Right lobe of liver (tissue), 6 donors: ENCODE measurements around the gene LRP3. TPM values are rescaled to one million over a fixed set of nuclear protein-coding genes. Genes with fewer than 3 reads are reported as not detected.
A peak's percentile ranks its signal among the peaks of the same experiment; 100 is the strongest.

Experiments
- ATAC-seq, 4 donors: fragments of 200-7000 bp; cut with Tn5 transposase; one replicate each; pipeline ENCODE4 v1.9.1; 2020; ENCODE audit warnings: mild to moderate bottlenecking in 4 of 4, moderate library complexity in 4 of 4
- DNase-seq, 3 donors: peaks; one replicate each; pipeline ENCODE4 v3.0.0-alpha.2; 2020
- H3K27ac ChIP-seq, 3 donors: fragments of 200-600 bp; one replicate each; pipeline ENCODE4 v1.8.0; 2022
- H3K27me3 ChIP-seq, 2 donors: fragments of 200-600 bp; one replicate each; pipeline ENCODE4 v1.8.0; 2022
- H3K36me3 ChIP-seq, 4 donors: fragments of 200-600 bp; sonication (generic) in 1 of 4; one replicate each; pipeline versions ENCODE4 v1.5.1 to v1.8.0; 2017 to 2022; ENCODE audit warnings: control low read depth in 1 of 4
- H3K4me1 ChIP-seq, 4 donors: fragments of 200-600 bp; sonication (generic) in 1 of 4; one replicate each; pipeline versions ENCODE4 v1.5.1 to v1.8.0; 2017 to 2022; ENCODE audit warnings: control low read depth in 1 of 4
- H3K4me3 ChIP-seq, 3 donors: fragments of 200-600 bp; one replicate each; pipeline ENCODE4 v1.8.0; 2022
- H3K9me3 ChIP-seq, 4 donors: fragments of 200-600 bp; sonication (generic) in 1 of 4; one replicate each; pipeline versions ENCODE4 v1.5.1 to v1.8.0; 2017 to 2022; ENCODE audit warnings: control low read depth in 1 of 4
- POLR2A ChIP-seq: fragments of 450-650 bp; IDR thresholded peaks from one replicate; pipeline ENCODE4 v1.6.1; 2017; ENCODE audit warnings: antibody characterized with exemption, mild to moderate bottlenecking
- WGBS: methylation state at CpG from one replicate; pipeline ENCODE4 v1.1.6; 2018; ENCODE audit warnings: low coverage, low lambda C conversion rate; ENCODE audit not compliant: insufficient coverage; ENCODE audit errors: missing lambda C conversion rate; 5-methylcytosine and 5-hydroxymethylcytosine counted together
- intact Hi-C, 2 donors: fragments of 100-400 bp; cut with DNase I; formaldehyde crosslinking; loops; one replicate each; pipeline versions ENCODE4 v1.11.2 to v1.14.1; 2022
- total RNA-seq, 6 experiments: library from RNA; depleted of rRNA in 2 of 6; stranded (reverse); fragments of >200 nt in 2 of 6; fragmentation: NEBNext Ultra II Directional in 3 of 6; extraction: Animal tissue kit (Norgen Biotek cat#: 25700) in 3 of 6; gene quantifications; one replicate each; pipeline versions ENCODE4 v1.1.0 to v1.2.4, GENCODE V29; 2016 to 2023
- TF ChIP-seq, protein P1 (sequence below), 4 donors: fragments of 200-600 bp in 3 of 4; fragments of 450-650 bp in 1 of 4; IDR thresholded peaks; one replicate each; pipeline versions ENCODE4 v1.5.1 to v1.8.0; 2016 to 2022; ENCODE audit warnings: antibody characterized with exemption in 4 of 4, mild to moderate bottlenecking in 2 of 4
- donor health status: DM: no; HTN: yes; CAD: no.
- donor health status: DM: no; HTN: no; CAD: no.
- donor health status: DM: no; HTN: no; CAD: no.
- donor health status: DM: no; HTN: yes; CAD: no.
- donor health status: DM: no; HTN: yes; CAD: no.

LRP3 gene
- total RNA-seq, 6 experiments from 2014 or later = 25.2 to 40.7 (median 33.7) TPM

DNA sequence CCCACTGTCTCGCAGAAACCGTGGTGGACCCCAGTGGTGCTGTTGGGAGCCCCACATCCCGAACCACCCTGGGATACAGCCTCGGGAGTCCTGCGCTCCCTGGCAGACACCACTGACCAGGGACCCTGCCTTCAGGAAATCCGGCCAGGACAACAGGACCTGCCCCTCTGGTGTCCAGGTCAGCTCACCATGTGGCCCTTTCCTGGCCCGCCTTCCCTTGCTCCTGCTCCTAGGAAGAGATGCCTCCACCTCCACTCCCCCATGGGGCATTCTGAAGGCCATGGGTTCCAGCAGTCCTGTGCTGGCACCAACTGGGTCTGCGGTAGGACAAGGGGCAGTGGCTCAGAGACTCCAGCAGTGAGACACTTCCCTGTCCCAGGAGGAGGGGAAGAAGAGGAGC, 54.0 kb downstream of the LRP3 start:
- peak; percentile 32 to 55 (median 51) for ATAC-seq
- no peaks in the 10 kb centered on the region for H3K27me3 ChIP-seq
- intact Hi-C loops = loop anchor here in 1 of 2 donors (10.0 kb wide), 1 partner anchor 57 kb away; the partner anchor contains the start of gene CEBPA
- no peaks in the 10 kb centered on the region for H3K36me3 ChIP-seq
- peak in 2 of 3 donors; percentile 87 to 90 for DNase-seq
- H3K27ac ChIP-seq = peak overlapping the region; percentile 7 to 95 (median 70)
- H3K4me1 ChIP-seq = peaks cover 0 to 44% (median 21%) of the 10 kb centered on the region in 4 donors
- TF ChIP-seq POLR2A = no peak
- TF ChIP-seq, protein P1, sequence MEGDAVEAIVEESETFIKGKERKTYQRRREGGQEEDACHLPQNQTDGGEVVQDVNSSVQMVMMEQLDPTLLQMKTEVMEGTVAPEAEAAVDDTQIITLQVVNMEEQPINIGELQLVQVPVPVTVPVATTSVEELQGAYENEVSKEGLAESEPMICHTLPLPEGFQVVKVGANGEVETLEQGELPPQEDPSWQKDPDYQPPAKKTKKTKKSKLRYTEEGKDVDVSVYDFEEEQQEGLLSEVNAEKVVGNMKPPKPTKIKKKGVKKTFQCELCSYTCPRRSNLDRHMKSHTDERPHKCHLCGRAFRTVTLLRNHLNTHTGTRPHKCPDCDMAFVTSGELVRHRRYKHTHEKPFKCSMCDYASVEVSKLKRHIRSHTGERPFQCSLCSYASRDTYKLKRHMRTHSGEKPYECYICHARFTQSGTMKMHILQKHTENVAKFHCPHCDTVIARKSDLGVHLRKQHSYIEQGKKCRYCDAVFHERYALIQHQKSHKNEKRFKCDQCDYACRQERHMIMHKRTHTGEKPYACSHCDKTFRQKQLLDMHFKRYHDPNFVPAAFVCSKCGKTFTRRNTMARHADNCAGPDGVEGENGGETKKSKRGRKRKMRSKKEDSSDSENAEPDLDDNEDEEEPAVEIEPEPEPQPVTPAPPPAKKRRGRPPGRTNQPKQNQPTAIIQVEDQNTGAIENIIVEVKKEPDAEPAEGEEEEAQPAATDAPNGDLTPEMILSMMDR (IDR thresholded peaks at IDR 0.05) = no peak
- peaks cover 0 to 5% (median 2%) of the 10 kb centered on the region in 4 donors for H3K9me3 ChIP-seq
- peak overlapping the region in 1 of 3 donors; percentile 1 for H3K4me3 ChIP-seq
- 48% methylated on average over 2 of the region's 8 CpGs for WGBS

DNA sequence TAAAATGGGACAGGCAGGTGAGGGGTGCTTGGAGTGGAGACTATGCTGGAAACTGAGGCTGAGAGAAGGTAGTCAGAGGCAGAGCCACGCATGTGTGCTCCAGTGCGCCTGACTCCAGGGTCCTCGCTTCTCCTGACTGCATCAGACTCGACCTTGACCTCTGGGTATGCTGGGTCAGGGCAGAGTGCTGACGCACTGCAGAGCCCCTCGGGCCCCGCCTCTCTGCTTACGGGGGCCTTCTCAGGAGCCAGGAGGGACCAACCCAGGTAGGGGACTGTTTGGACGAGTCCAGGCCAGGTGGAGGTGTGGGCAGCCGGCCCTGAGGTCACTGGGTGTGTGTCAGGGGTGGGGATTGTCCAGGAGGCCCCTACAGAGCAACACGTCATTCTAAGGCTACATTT, 54.4 kb downstream of the LRP3 start:
- no peak for TF ChIP-seq POLR2A
- TF ChIP-seq, protein P1 (IDR thresholded peaks at IDR 0.05) = no peak
- H3K27me3 ChIP-seq = no peaks in the 10 kb centered on the region
- WGBS = 4% methylated on average over 10 of the region's 11 CpGs
- ATAC-seq (peak; percentile 50 to 61 (median 58)), DNase-seq (peak; percentile 65 to 94 (median 92))
- peaks cover 0 to 5% (median 2%) of the 10 kb centered on the region in 4 donors for H3K9me3 ChIP-seq
- no peaks in the 10 kb centered on the region for H3K36me3 ChIP-seq
- intact Hi-C loops = loop anchor here in 1 of 2 donors (10.0 kb wide), 1 partner anchor 56 kb away; the partner anchor contains the start of gene CEBPA
- peaks cover 0 to 44% (median 21%) of the 10 kb centered on the region in 4 donors for H3K4me1 ChIP-seq
- H3K4me3 ChIP-seq = peak overlapping the region in 1 of 3 donors; percentile 1
- H3K27ac ChIP-seq = peak overlapping the region; percentile 51 to 95 (median 70)

DNA sequence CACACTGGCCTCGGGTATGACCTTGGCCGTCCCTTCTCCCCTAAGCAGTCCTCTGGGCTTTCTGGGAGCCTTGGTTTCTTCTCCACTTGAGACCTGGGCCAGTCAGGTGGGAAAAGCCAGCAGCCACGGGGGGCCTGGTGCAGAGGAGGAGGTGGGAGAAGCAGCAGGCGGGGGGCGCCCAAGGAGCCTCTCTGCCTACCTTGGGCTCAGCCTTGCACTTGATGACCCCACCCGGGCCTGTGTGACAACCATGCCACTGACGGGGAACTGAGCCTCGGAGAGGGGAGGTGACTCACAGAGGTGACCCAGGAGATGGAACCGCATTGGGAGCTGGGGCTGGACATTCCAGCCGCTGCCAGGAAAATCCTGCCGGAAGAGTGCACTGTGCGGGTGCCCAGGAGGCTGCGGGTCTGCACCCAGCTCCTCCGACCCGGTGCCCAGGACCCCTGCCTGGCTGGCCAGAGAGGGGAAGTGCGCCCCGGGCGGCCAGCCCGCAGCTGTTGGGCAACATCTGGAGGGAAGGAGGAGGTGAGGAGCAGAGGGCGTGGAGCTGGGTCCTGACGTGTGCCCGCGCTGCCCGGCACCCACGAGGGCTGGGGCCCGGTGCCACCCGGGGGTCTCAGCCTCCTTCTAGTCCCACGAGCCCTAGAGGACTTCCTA, 55.0 kb downstream of the LRP3 start:
- ATAC-seq = peak; percentile 17 to 67 (median 36)
- peak; percentile 71 to 83 (median 80) for DNase-seq
- peaks cover 0 to 44% (median 21%) of the 10 kb centered on the region in 4 donors for H3K4me1 ChIP-seq
- intact Hi-C loops = loop anchor here in 1 of 2 donors (10.0 kb wide), 1 partner anchor 56 kb away; the partner anchor contains the start of gene CEBPA
- peak overlapping the region; percentile 51 to 95 (median 70) for H3K27ac ChIP-seq
- H3K9me3 ChIP-seq = peaks cover 0 to 5% (median 2%) of the 10 kb centered on the region in 4 donors
- H3K27me3 ChIP-seq = no peaks in the 10 kb centered on the region
- peak overlapping the region in 2 of 3 donors; percentile 9 to 25 for H3K4me3 ChIP-seq
- WGBS = 0% methylated on average over 1 of the region's 28 CpGs
- TF ChIP-seq, protein P1 (IDR thresholded peaks at IDR 0.05) = peak in 3 of 4 donors; percentile 12 to 26 (median 13)
- TF ChIP-seq POLR2A = peak; percentile 33
- no peaks in the 10 kb centered on the region for H3K36me3 ChIP-seq

DNA sequence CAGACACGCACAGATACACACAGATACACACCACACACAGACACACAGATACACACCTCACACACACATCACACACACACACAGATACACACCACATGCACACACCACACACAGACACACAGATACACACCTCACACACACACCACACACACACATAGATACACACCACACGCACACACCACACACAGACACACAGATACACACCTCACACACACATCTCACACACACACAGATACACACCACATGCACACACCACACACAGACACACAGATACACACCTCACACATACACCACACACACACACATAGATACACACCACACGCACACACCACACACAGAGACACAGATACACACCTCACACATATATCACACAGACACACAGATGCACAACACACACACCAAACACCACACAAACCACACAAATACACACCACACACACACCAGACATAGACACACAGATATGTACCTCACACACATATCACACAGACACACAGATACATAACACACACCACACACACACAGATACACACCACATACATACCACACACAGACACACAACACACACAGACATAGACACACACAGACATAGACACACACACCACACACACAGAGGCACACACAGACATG, 55.7 kb downstream of the LRP3 start:
- ATAC-seq = no peak
- intact Hi-C loops = loop anchor here in 1 of 2 donors (10.0 kb wide), 1 partner anchor 55 kb away; the partner anchor contains the start of gene CEBPA
- H3K4me1 ChIP-seq = peaks cover 0 to 44% (median 21%) of the 10 kb centered on the region in 4 donors
- TF ChIP-seq, protein P1 (IDR thresholded peaks at IDR 0.05) = no peak
- no peak for TF ChIP-seq POLR2A
- H3K27ac ChIP-seq = peak overlapping the region in 2 of 3 donors; percentile 70 to 95
- peaks cover 0 to 5% (median 2%) of the 10 kb centered on the region in 4 donors for H3K9me3 ChIP-seq
- DNase-seq = no peak
- H3K4me3 ChIP-seq = no peak overlapping the region
- no peaks in the 10 kb centered on the region for H3K27me3 ChIP-seq
- WGBS = 50% methylated on average over 3 of the region's 3 CpGs
- H3K36me3 ChIP-seq = no peaks in the 10 kb centered on the region
